Mesodermal cell (in vitro differentiated cells): Measurements from ENCODE around the gene SEL1L.

ENCODE experiments used
- H3K27ac ChIP-seq: 2 replicates; pipeline ENCODE4 v1.7.0; 2013; ENCODE audit warnings: mild to moderate bottlenecking, low read depth, low read length, moderate library complexity; ENCODE audit not compliant: severe bottlenecking
- H3K36me3 ChIP-seq: 2 replicates; pipeline ENCODE4 v1.7.1; 2013; ENCODE audit warnings: mild to moderate bottlenecking, low read length, moderate library complexity; ENCODE audit not compliant: control insufficient read depth, insufficient read depth
- H3K4me1 ChIP-seq: one replicate; pipeline ENCODE4 v1.7.1; 2013; ENCODE audit warnings: mild to moderate bottlenecking, low read length; ENCODE audit not compliant: insufficient read depth, control insufficient read depth, poor library complexity, severe bottlenecking
- H3K4me3 ChIP-seq: 2 replicates; pipeline ENCODE4 v1.7.0; 2013; ENCODE audit warnings: low read length, control low read depth, mild to moderate bottlenecking; ENCODE audit not compliant: insufficient read depth, poor library complexity, severe bottlenecking; ENCODE audit errors: extremely low read depth
- H3K9me3 ChIP-seq: 2 replicates; pipeline ENCODE4 v1.7.1; 2013; ENCODE audit warnings: mild to moderate bottlenecking, low read length, moderate library complexity; ENCODE audit not compliant: control insufficient read depth
- WGBS, 2 experiments: methylation state at CpG; one replicate each; pipeline ENCODE4 v1.1.5; 2013; ENCODE audit warnings: missing lambda C conversion rate in 2 of 2; ENCODE audit not compliant: insufficient coverage in 2 of 2; 5-methylcytosine and 5-hydroxymethylcytosine counted together

The SEL1L gene

GRCh38 chr14:81509838-81510452 lies 23.7 kb downstream of the SEL1L start:
- Histone ChIP-seq H3K4me1 (peaks cover 6% of the 10 kb centered on the region), H3K9me3 (no peaks in the 10 kb centered on the region), H3K4me3 (no peak overlapping the region), H3K27ac (no peak overlapping the region), H3K36me3 (peaks cover 54% of the 10 kb centered on the region)
- 76 to 77% methylated on average over 5 to 6 of the region's 6 CpGs for WGBS, 2 experiments

GRCh38 chr14:81509321-81509720 lies 24.3 kb downstream of the SEL1L start:
- Histone ChIP-seq H3K36me3 (peaks cover 54% of the 10 kb centered on the region), H3K4me1 (peaks cover 6% of the 10 kb centered on the region), H3K4me3 (no peak overlapping the region), H3K27ac (no peak overlapping the region), H3K9me3 (no peaks in the 10 kb centered on the region)
- 75 to 92% methylated on average over 2 of the region's 5 CpGs for WGBS, 2 experiments

- peaks cover 54% of the 10 kb centered on the region for H3K36me3 ChIP-seq
- H3K4me1 ChIP-seq, result peaks cover 6% of the 10 kb centered on the region
- H3K27ac ChIP-seq, result no peak overlapping the region
- no peaks in the 10 kb centered on the region for H3K9me3 ChIP-seq
- no peak overlapping the region for H3K4me3 ChIP-seq
Measured at GRCh38 chr14:81506487-81506886, 27.2 kb downstream of the SEL1L start.

- no peak overlapping the region for H3K4me3 ChIP-seq
- no peak overlapping the region for H3K27ac ChIP-seq
- H3K36me3 ChIP-seq, result peaks cover 56% of the 10 kb centered on the region
- H3K9me3 ChIP-seq, result no peaks in the 10 kb centered on the region
- H3K4me1 ChIP-seq, result peaks cover 2% of the 10 kb centered on the region
- 85 to 90% methylated on average over 1 of the region's 2 CpGs for WGBS, 2 experiments
Measured at GRCh38 chr14:81504864-81505263, 28.8 kb downstream of the SEL1L start.

GRCh38 chr14:81485781-81486180 lies 47.9 kb downstream of the SEL1L start:
- Histone ChIP-seq H3K27ac (no peak overlapping the region), H3K4me1 (no peaks in the 10 kb centered on the region), H3K9me3 (no peaks in the 10 kb centered on the region), H3K36me3 (peaks cover 58% of the 10 kb centered on the region), H3K4me3 (no peak overlapping the region)
- no CpG with 5 or more reads among the region's 1 CpG for WGBS, 2 experiments

GRCh38 chr14:81485372-81485771 lies 48.3 kb downstream of the SEL1L start:
- 88 to 97% methylated on average over 3 to 5 of the region's 7 CpGs for WGBS, 2 experiments
- Histone ChIP-seq H3K4me1 (no peaks in the 10 kb centered on the region), H3K4me3 (no peak overlapping the region), H3K9me3 (no peaks in the 10 kb centered on the region), H3K27ac (no peak overlapping the region), H3K36me3 (peaks cover 54% of the 10 kb centered on the region)

- H3K36me3 ChIP-seq, result peaks cover 60% of the 10 kb centered on the region
- H3K4me3 ChIP-seq, result no peak overlapping the region
- H3K9me3 ChIP-seq, result no peaks in the 10 kb centered on the region
- WGBS, 2 experiments, result 84 to 100% methylated on average over 2 to 3 of the region's 4 CpGs
- no peak overlapping the region for H3K27ac ChIP-seq
- H3K4me1 ChIP-seq, result no peaks in the 10 kb centered on the region
Measured at GRCh38 chr14:81484120-81484519, 49.5 kb downstream of the SEL1L start.

- Histone ChIP-seq H3K27ac (no peak overlapping the region), H3K4me1 (no peaks in the 10 kb centered on the region), H3K9me3 (no peaks in the 10 kb centered on the region), H3K4me3 (no peak overlapping the region), H3K36me3 (peaks cover 61% of the 10 kb centered on the region)
- WGBS, 2 experiments, result 89 to 97% methylated on average over 3 of the region's 5 CpGs
Measured at GRCh38 chr14:81480741-81481140, 52.9 kb downstream of the SEL1L start.

GRCh38 chr14:81478446-81478845 lies 55.2 kb downstream of the SEL1L start:
- H3K27ac ChIP-seq, result no peak overlapping the region
- H3K4me3 ChIP-seq, result no peak overlapping the region
- H3K4me1 ChIP-seq, result no peaks in the 10 kb centered on the region
- WGBS, 2 experiments, result 94 to 100% methylated on average over 1 to 2 of the region's 3 CpGs
- H3K36me3 ChIP-seq, result peaks cover 61% of the 10 kb centered on the region
- H3K9me3 ChIP-seq, result no peaks in the 10 kb centered on the region

GRCh38 chr14:81476816-81477215 lies 56.8 kb downstream of the SEL1L start:
- WGBS, 2 experiments, result 74 to 94% methylated on average over 2 to 4 of the region's 5 CpGs
- no peak overlapping the region for H3K4me3 ChIP-seq
- peaks cover 58% of the 10 kb centered on the region for H3K36me3 ChIP-seq
- no peaks in the 10 kb centered on the region for H3K9me3 ChIP-seq
- H3K4me1 ChIP-seq, result no peaks in the 10 kb centered on the region
- H3K27ac ChIP-seq, result no peak overlapping the region

- Histone ChIP-seq H3K4me3 (no peak overlapping the region), H3K4me1 (no peaks in the 10 kb centered on the region), H3K9me3 (no peaks in the 10 kb centered on the region), H3K36me3 (peaks cover 54% of the 10 kb centered on the region), H3K27ac (no peak overlapping the region)
- no CpG with 5 or more reads among the region's 5 CpGs for WGBS, 2 experiments
Measured at GRCh38 chr14:81474685-81475324, 58.8 kb downstream of the SEL1L start.
